Measurements from ENCODE around the gene ALDH1B1.

The ALDH1B1 gene

GRCh38 chr9:38442473-38443096 is 50.1 kb downstream of the ALDH1B1 start:
- no peak for DNase-seq

- no peak for DNase-seq
These were observed 50.7 kb downstream of the ALDH1B1 start for GRCh38 chr9:38443181-38443580.

DNA sequence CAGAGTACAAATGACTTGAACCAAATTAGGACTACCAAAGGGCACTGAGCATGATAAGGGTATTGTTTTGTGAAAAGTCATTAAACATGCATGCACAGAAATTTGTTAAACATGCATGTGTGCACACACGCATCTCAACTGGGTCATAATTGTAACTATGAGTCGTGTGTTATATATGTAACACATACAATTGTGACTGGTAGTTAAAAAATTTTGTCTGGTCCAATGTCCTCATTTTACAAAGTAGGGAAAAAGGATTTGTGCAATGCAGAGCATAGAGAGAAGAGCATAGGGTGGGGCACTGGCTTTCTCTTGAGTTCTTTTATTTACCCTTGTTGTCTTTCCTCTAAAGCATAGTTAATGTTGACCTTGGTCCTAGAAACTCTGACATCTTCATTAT is 51.1 kb downstream of the ALDH1B1 start:
- no peak for DNase-seq

DNA sequence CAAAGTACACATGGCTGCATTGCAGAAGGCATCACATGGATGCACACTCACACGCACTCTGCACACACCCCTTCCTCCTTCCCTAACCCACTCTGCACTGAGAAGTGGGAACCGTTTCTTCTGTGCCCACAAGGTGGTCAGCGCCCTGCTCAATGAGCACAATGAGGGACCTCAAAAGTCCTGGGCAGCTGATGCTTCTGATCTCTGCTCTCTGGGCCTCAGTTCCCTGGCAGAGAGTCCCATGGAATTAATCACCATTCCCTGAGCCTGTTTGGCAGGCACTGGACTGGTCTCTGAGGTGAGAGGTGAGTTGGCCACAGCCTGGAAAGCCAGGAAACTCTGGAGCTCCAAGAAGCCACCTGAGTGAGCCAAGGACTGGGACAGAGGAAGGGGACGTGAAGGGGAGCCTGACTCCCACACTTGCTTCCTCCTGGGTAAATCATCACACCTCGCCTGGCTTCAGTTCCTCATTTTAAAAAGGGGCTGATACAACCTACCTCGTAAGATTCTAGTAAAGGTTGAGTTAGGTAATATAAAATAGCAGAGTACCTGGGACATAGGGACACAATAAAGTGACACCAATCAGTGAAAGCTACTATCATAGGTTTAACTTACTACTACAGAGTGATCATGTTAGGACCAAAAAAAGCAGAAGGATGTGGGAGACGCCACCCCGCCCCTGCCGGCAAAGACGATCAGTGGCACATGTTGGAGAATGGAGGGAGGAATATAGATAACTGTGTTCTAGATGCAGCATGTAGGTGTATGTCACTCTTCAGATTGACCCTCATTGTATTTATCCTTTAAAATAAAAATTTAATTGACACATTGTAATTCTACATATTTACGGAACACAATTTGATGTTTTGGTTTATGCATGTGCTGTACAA is 52.9 kb downstream of the ALDH1B1 start:
- no peak for DNase-seq

DNA sequence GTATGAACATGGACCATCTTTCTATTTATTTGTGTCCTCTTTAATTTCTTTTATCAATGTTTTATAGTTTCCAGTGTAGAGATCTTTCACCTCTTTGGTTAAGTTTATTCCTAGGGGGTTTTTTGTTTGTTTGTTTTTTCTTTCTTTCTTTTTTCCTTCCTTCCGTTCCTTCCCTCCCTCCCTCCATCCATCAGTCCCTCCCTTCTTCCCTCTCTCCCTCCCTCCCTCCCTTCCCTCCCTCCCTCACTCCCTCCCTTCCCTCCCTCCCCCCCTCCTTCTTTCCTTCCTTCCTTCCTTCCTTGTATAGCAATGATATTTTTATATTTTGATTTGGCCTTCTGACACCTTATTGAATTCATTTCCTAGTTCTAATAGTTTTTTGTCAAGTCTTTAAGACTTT is 55.2 kb downstream of the ALDH1B1 start:
- DNase-seq = no peak
